Measurements from ENCODE around the gene IMMP2L. TPM values are rescaled to one million over a fixed set of nuclear protein-coding genes. Genes with fewer than 3 reads are reported as not detected.

IMMP2L gene
- total and polyA plus RNA-seq, 2 of the 4 experiments (the other 2 are of a cell fraction), result 5.8 to 9.3 TPM

DNA sequence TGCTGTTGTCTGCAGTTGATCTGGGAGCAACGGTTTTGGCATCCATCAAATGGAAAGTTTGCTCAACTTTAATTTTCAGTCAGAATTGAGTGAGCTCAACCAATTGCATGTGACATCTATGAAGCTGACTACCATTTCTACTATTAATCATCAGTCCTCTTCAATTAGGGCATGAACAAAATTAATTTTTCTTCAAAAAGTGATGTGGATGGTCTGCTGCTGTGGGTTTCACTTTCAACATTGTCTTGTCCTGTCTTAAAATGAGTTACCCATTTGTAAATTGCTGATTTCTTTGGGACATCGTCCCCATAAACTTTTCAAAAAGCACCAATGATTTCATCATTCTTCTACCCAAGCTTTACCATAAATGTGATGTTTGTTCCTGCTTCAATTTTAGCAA, 648.0 kb downstream of the IMMP2L start:
- no peaks in the 10 kb centered on the region for H3K9me1 ChIP-seq (ENCODE audit: insufficient read depth, low read length)
- no peak overlapping the region for H4K91ac ChIP-seq (ENCODE audit: insufficient read depth, low read depth, low read length)
- CTCF ChIA-PET, result no interaction called here
- no peak overlapping the region for H3K18ac ChIP-seq (ENCODE audit: low read depth, low read length)
- ATAC-seq (ENCODE audit: low read depth) (no peak), DNase-seq (no peak)
- no peak for TF ChIP-seq SMC3 (IDR thresholded peaks at IDR 0.05; ENCODE audit: low read depth, low read length)
- no peak for TF ChIP-seq RAD21 (IDR thresholded peaks at IDR 0.05; ENCODE audit: low read length)
- TF ChIP-seq FOS (IDR thresholded peaks at IDR 0.05; ENCODE audit: low read depth, low read length), result no peak
- no peak for TF ChIP-seq MXI1 (IDR thresholded peaks at IDR 0.05; ENCODE audit: borderline replicate concordance, low read depth, low read length)
- no peak for TF ChIP-seq POLR2A (IDR thresholded peaks at IDR 0.05; ENCODE audit: low read depth, low read length)
- TF ChIP-seq, protein P1, sequence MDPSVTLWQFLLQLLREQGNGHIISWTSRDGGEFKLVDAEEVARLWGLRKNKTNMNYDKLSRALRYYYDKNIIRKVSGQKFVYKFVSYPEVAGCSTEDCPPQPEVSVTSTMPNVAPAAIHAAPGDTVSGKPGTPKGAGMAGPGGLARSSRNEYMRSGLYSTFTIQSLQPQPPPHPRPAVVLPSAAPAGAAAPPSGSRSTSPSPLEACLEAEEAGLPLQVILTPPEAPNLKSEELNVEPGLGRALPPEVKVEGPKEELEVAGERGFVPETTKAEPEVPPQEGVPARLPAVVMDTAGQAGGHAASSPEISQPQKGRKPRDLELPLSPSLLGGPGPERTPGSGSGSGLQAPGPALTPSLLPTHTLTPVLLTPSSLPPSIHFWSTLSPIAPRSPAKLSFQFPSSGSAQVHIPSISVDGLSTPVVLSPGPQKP (IDR thresholded peaks at IDR 0.05; ENCODE audit: borderline replicate concordance, low read depth, low read length), result no peak
- TF ChIP-seq MAZ (IDR thresholded peaks at IDR 0.05; ENCODE audit: borderline replicate concordance, low read depth, low read length), result no peak
- TF ChIP-seq, protein P2, sequence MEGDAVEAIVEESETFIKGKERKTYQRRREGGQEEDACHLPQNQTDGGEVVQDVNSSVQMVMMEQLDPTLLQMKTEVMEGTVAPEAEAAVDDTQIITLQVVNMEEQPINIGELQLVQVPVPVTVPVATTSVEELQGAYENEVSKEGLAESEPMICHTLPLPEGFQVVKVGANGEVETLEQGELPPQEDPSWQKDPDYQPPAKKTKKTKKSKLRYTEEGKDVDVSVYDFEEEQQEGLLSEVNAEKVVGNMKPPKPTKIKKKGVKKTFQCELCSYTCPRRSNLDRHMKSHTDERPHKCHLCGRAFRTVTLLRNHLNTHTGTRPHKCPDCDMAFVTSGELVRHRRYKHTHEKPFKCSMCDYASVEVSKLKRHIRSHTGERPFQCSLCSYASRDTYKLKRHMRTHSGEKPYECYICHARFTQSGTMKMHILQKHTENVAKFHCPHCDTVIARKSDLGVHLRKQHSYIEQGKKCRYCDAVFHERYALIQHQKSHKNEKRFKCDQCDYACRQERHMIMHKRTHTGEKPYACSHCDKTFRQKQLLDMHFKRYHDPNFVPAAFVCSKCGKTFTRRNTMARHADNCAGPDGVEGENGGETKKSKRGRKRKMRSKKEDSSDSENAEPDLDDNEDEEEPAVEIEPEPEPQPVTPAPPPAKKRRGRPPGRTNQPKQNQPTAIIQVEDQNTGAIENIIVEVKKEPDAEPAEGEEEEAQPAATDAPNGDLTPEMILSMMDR (conservative IDR thresholded peaks at IDR 0.05; ENCODE audit: low read depth, low read length), result no peak
- TF ChIP-seq, protein P3, sequence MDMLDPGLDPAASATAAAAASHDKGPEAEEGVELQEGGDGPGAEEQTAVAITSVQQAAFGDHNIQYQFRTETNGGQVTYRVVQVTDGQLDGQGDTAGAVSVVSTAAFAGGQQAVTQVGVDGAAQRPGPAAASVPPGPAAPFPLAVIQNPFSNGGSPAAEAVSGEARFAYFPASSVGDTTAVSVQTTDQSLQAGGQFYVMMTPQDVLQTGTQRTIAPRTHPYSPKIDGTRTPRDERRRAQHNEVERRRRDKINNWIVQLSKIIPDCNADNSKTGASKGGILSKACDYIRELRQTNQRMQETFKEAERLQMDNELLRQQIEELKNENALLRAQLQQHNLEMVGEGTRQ (IDR thresholded peaks at IDR 0.05; ENCODE audit: low read depth, low read length), result no peak
- no peak for TF ChIP-seq NFE2L2 (IDR thresholded peaks at IDR 0.05; ENCODE audit: low read depth, low read length)
- TF ChIP-seq RFX5 (IDR thresholded peaks at IDR 0.05; ENCODE audit: low read depth, low read length), result no peak
- TF ChIP-seq RCOR1 (IDR thresholded peaks at IDR 0.05; ENCODE audit: insufficient replicate concordance, low read length), result no peak
- no peak for TF ChIP-seq CEBPB (IDR thresholded peaks at IDR 0.05; ENCODE audit: low read depth, low read length)
- TF ChIP-seq BHLHE40 (IDR thresholded peaks at IDR 0.05; ENCODE audit: low read depth, low read length), result no peak
- no peak for TF ChIP-seq CHD1 (IDR thresholded peaks at IDR 0.05; ENCODE audit: low read depth, low read length)
- no peak overlapping the region for H2AK9ac ChIP-seq (replicated peaks; ENCODE audit: low read depth, low read length, poor library complexity)
- H3K4me1 ChIP-seq (ENCODE audit: control insufficient read depth, insufficient read depth, low read length), result no peaks in the 10 kb centered on the region
- H3K9ac ChIP-seq (ENCODE audit: low read depth, low read length), result no peak overlapping the region
- no peak overlapping the region for H3K4ac ChIP-seq (ENCODE audit: low read depth, low read length)
- H2BK20ac ChIP-seq (ENCODE audit: low read depth, low read length), result no peak overlapping the region
- intact Hi-C loops (cut with micrococcal nuclease), result no loop called here
- POLR2A ChIA-PET (ENCODE audit: unreplicated experiment), result no interaction called here
- H3K27me3 ChIP-seq (ENCODE audit: control insufficient read depth, insufficient read depth, low read length), result no peaks in the 10 kb centered on the region
- BruUV-seq (replicated peaks), result no TSS peak
- H3K4me3 ChIP-seq (ENCODE audit: insufficient read depth, low read depth, low read length), result no peak overlapping the region
- WGBS, 2 experiments (ENCODE audit: extremely low coverage in 2 of 2, insufficient read length in 1 of 2), result 75% methylated on average over 1 of the region's 2 CpGs; no CpG with 5 or more reads in 1 of the 2 experiments
- in situ Hi-C loops (cut with MboI; ENCODE audit: low sequenced_read_pairs), result no loop called here
- no peaks in the 10 kb centered on the region for H3K36me3 ChIP-seq (ENCODE audit: control insufficient read depth, insufficient read depth, low read length)
- H2AFZ ChIP-seq (replicated peaks; ENCODE audit: low read length, poor library complexity), result no peak overlapping the region
- H3K27ac ChIP-seq (ENCODE audit: insufficient read depth, low read length), result no peak overlapping the region
- H4K5ac ChIP-seq (ENCODE audit: low read depth, low read length), result no peak overlapping the region
- no peaks in the 10 kb centered on the region for H3K9me3 ChIP-seq (ENCODE audit: control insufficient read depth, insufficient read depth, low read length)
- no peaks in the 10 kb centered on the region for H3K79me1 ChIP-seq (ENCODE audit: low read depth in 1 of 2, low read length in 2 of 2)
- no peak overlapping the region for H4K8ac ChIP-seq (ENCODE audit: low read depth in 2 of 2, low read length in 2 of 2)
- H3K14ac ChIP-seq (replicated peaks; ENCODE audit: low read depth, low read length), result no peak overlapping the region
- no peak overlapping the region for H2BK5ac ChIP-seq (ENCODE audit: low read depth, low read length, poor library complexity, severe bottlenecking)
- no peak overlapping the region for H2BK15ac ChIP-seq (ENCODE audit: low read depth, low read length)
- H3K4me2 ChIP-seq (ENCODE audit: low read depth, low read length), result no peak overlapping the region
- dilution Hi-C loops (cut with HindIII; ENCODE audit: low sequenced_read_pairs, unreplicated experiment), result no loop called here
- no peak overlapping the region for H3K23ac ChIP-seq (ENCODE audit: low read depth, low read length)
- no peak overlapping the region for H3K56ac ChIP-seq (ENCODE audit: extremely low read depth, insufficient read depth, low read length)
- H2AK5ac ChIP-seq (ENCODE audit: low read depth, low read length), result no peak overlapping the region
- H2BK120ac ChIP-seq (ENCODE audit: low read depth, low read length), result no peak overlapping the region
- no peaks in the 10 kb centered on the region for H4K20me1 ChIP-seq (ENCODE audit: insufficient read depth, low read length)
